MM.1S (cell line): ENCODE results near the gene SLC12A7.

Source experiments
- DNase-seq: peaks from one replicate; pipeline ENCODE4 v3.0.0-alpha.2; 2015
- H2AFZ ChIP-seq: fragments of 300-600 bp; sonication (generic); 2 replicates; pipeline ENCODE4 v1.6.0; 2016; ENCODE audit warnings: antibody characterized with exemption, low read length
- H3F3A ChIP-seq: fragments of 300-600 bp; sonication (generic); 2 replicates; pipeline ENCODE4 v1.6.1; 2016; ENCODE audit warnings: mild to moderate bottlenecking, antibody characterized with exemption, low read length, moderate library complexity, mixed read lengths; ENCODE audit not compliant: insufficient read depth
- H3K27ac ChIP-seq: fragments of 300-600 bp; sonication (generic); 2 replicates; pipeline ENCODE4 v1.5.1; 2016; ENCODE audit warnings: mild to moderate bottlenecking, low read length
- H3K27me3 ChIP-seq: fragments of 300-600 bp; sonication (generic); replicated peaks from 2 replicates; pipeline ENCODE4 v1.6.0; 2016; ENCODE audit warnings: low read length; ENCODE audit not compliant: insufficient read depth
- H3K36me3 ChIP-seq: fragments of 300-600 bp; sonication (generic); replicated peaks from 2 replicates; pipeline ENCODE4 v1.6.1; 2016; ENCODE audit warnings: mild to moderate bottlenecking, low read length, mixed read lengths; ENCODE audit not compliant: insufficient read depth
- H3K4me1 ChIP-seq: fragments of 300-600 bp; sonication (generic); 2 replicates; pipeline ENCODE4 v1.6.1; 2016; ENCODE audit warnings: low read length, mixed read lengths
- H3K4me2 ChIP-seq: fragments of 300-600 bp; sonication (generic); 2 replicates; pipeline ENCODE4 v1.6.0; 2016; ENCODE audit warnings: low read depth, low read length
- H3K4me3 ChIP-seq: fragments of 300-600 bp; sonication (generic); 2 replicates; pipeline ENCODE4 v1.5.1; 2016; ENCODE audit warnings: low read length, mixed read lengths
- H3K79me2 ChIP-seq: fragments of 300-600 bp; sonication (generic); 2 replicates; pipeline ENCODE4 v1.6.1; 2016; ENCODE audit warnings: mixed run types, low read length, mixed read lengths
- H3K9ac ChIP-seq: fragments of 300-600 bp; sonication (generic); 2 replicates; pipeline ENCODE4 v1.6.1; 2016; ENCODE audit warnings: low read length, mixed read lengths
- H3K9me2 ChIP-seq: fragments of 300-600 bp; sonication (generic); replicated peaks from 2 replicates; pipeline ENCODE4 v1.6.1; 2016; ENCODE audit warnings: mild to moderate bottlenecking, low read length, mixed read lengths; ENCODE audit not compliant: insufficient read depth
- H3K9me3 ChIP-seq: fragments of 300-600 bp; sonication (generic); replicated peaks from 2 replicates; pipeline ENCODE4 v1.6.1; 2016; ENCODE audit warnings: mild to moderate bottlenecking, low read length, mixed read lengths; ENCODE audit not compliant: insufficient read depth
- H4K20me1 ChIP-seq: fragments of 300-600 bp; sonication (generic); 2 replicates; pipeline ENCODE4 v1.6.1; 2016; ENCODE audit warnings: mild to moderate bottlenecking, low read length, moderate library complexity, mixed read lengths; ENCODE audit not compliant: insufficient read depth
- CTCF ChIP-seq: fragments of 300-600 bp; sonication (generic); IDR thresholded peaks from 2 replicates; pipeline ENCODE4 v1.5.1; 2016; ENCODE audit warnings: antibody characterized with exemption, low read length, mixed read lengths
- EZH2 ChIP-seq: fragments of 300-600 bp; sonication (generic); optimal IDR thresholded peaks from 2 replicates; pipeline ENCODE3; 2017; ENCODE audit warnings: low read depth, mild to moderate bottlenecking, antibody characterized with exemption, low read length, mixed read lengths
- EZH2phosphoT487 ChIP-seq: fragments of 300-600 bp; sonication (generic); IDR thresholded peaks from 2 replicates; pipeline ENCODE4 v1.6.1; 2018; ENCODE audit warnings: antibody characterized with exemption, low read length

Gene SLC12A7

GRCh38 chr5:1120236-1120999 is 8.6 kb upstream of the SLC12A7 start:
- TF ChIP-seq EZH2: no peak
- no peak for TF ChIP-seq CTCF
- TF ChIP-seq EZH2phosphoT487: no peak
- no peaks in the 10 kb centered on the region for H3K9me3 ChIP-seq
- H2AFZ ChIP-seq: no peak overlapping the region
- no peaks in the 10 kb centered on the region for H3F3A ChIP-seq
- no peak overlapping the region for H3K9ac ChIP-seq
- H3K4me2 ChIP-seq: no peak overlapping the region
- H3K36me3 ChIP-seq: no peaks in the 10 kb centered on the region
- no peak overlapping the region for H3K27ac ChIP-seq
- H3K4me3 ChIP-seq: no peak overlapping the region
- no peaks in the 10 kb centered on the region for H4K20me1 ChIP-seq
- H3K9me2 ChIP-seq: no peaks in the 10 kb centered on the region
- H3K27me3 ChIP-seq: peaks cover 28% of the 10 kb centered on the region
- H3K4me1 ChIP-seq: no peaks in the 10 kb centered on the region
- no peaks in the 10 kb centered on the region for H3K79me2 ChIP-seq
- no peak for DNase-seq

- Histone ChIP-seq H3K79me2 (no peaks in the 10 kb centered on the region), H3K9me3 (no peaks in the 10 kb centered on the region), H3K9me2 (no peaks in the 10 kb centered on the region), H3F3A (no peaks in the 10 kb centered on the region), H2AFZ (no peak overlapping the region), H3K27ac (no peak overlapping the region), H4K20me1 (no peaks in the 10 kb centered on the region), H3K4me2 (no peak overlapping the region), H3K9ac (no peak overlapping the region), H3K4me3 (no peak overlapping the region), H3K36me3 (no peaks in the 10 kb centered on the region), H3K27me3 (peaks cover 28% of the 10 kb centered on the region), H3K4me1 (no peaks in the 10 kb centered on the region)
- TF ChIP-seq EZH2 (no peak), CTCF (no peak), EZH2phosphoT487 (no peak)
- DNase-seq: no peak
Measured at GRCh38 chr5:1119312-1119831, 7.5 kb upstream of the SLC12A7 start.

GRCh38 chr5:1118738-1119137 is 6.9 kb upstream of the SLC12A7 start:
- Histone ChIP-seq H3K4me2 (no peak overlapping the region), H3K79me2 (no peaks in the 10 kb centered on the region), H3K4me1 (no peaks in the 10 kb centered on the region), H3K9me3 (no peaks in the 10 kb centered on the region), H3K27me3 (peaks cover 33% of the 10 kb centered on the region), H3F3A (no peaks in the 10 kb centered on the region), H3K9me2 (no peaks in the 10 kb centered on the region), H3K36me3 (no peaks in the 10 kb centered on the region), H3K9ac (no peak overlapping the region), H2AFZ (no peak overlapping the region), H3K27ac (no peak overlapping the region), H3K4me3 (no peak overlapping the region), H4K20me1 (no peaks in the 10 kb centered on the region)
- no peak for TF ChIP-seq EZH2
- no peak for TF ChIP-seq EZH2phosphoT487
- TF ChIP-seq CTCF: no peak
- no peak for DNase-seq
